Suppressor macrophage treated with lipopolysaccharide for 4 hours (primary cell): ENCODE data around the gene GNB1.
"Not testable (repeated sequence)": the region's sequence is repeated elsewhere in the genome, so short reads cannot be mapped to it uniquely, and the experiment has no call there.

ENCODE experiments used
- DNase-seq: peaks from one replicate; pipeline ENCODE4 v3.0.0-alpha.2; 2020

GNB1 gene

GRCh38 chr1:1889090-1889750 lies 1.7 kb downstream of the GNB1 start:
- DNase-seq = peak; percentile 24

DNA sequence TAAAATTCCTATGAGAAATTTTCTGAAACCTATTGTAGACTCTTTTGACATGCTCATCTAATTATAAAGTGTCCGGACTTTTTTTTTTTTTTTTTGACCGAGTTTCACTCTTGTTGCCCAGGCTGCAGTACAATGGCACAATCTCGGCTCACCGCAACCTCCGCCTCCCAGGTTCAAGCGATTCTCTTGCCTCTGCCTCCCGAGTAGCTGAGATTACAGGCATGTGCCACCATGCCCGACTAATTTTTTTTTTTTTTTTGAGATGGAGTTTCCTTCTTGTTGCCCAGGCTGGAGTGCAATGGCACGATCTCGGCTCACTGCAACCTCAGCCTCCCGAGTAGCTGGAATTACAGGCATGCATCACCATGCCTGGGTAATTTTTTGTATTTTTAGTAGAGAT lies 7.0 kb downstream of the GNB1 start:
- DNase-seq = not testable (repeated sequence)

DNA sequence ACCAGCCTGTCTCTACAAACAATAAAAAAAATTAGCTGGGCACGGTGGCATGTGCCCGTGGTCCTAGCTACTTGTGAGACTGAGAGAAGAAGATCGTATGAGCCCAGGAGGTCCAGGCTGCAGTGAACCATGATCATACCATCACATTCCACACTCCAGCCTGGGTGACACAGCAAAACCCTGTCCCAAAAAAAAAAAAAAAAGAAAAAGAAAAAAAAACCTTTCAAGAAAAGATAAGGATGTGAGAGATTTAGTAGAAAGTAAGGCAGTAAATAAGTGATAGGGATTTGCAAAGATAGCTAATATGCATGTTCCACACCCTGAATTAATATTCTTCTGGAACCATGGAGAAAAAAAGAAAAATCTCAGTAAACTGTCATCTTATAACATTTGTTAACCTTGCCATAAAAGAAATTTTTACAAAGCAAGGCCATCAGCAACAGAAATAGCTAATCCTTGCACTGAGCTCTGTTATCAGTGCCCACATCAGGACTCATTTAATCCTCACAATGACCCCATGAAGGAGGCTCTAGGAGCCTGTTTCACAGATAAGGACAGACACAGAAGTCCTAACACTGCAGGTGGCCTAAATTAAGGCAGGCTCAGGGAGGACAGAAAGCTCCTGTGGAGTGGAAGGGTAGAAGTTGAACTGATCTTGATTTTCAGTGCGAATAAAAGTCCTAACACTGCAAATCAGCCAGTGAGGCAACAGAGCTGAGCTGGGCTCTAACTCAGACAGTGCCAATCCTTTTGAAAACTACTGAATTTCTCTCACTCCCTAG lies 7.6 kb downstream of the GNB1 start:
- DNase-seq = no peak

DNA sequence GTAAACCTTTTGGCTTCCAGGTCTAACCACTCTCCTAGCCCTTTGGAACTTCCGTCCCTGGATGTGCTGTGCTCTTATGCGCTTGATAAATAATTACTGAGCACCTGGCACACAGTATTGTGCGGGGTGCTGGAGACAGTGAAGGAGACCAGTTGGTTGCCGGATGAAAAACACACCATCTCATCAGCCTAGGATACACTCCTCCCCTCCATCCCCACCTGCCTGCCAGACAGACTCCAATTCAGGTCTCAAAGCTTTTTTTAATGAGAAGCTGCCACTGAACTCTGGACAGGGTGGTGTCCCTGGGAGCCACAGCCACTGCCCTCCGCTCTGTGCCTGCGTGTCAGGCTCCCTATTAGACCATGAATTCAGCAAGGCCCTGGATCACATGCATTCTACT lies 9.2 kb downstream of the GNB1 start:
- no peak for DNase-seq

DNA sequence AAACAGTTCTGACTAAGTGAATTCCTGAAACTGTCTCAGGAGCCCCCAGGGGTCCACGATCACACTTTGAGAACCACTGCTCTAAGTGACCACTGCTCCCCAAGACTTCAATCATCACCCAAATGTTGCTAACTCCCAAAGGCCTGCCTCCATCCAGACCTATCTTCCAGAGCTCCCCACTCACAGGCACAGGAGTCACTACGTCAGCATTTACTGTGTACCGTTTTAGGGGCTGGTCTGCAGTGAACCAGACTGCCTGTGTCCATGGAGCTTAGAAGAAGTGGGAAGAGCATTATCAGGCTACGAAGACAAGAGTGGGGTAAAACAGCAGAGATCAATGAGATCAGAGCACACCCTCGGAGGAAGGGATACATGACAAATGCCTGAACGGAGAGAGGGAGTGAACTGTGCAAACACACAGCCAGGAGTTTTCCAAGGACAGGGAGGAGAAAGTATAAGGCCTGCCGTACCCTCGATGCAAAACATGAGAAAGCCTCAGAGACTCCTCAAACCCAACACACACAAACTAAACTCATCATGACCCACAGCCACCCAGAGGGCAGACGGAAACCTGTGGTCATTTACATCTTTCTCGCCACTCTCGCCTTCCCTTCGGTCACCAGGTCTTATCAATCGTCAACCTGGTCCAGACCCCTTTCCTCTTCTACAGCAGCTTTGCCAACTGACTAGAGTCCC lies 10.1 kb downstream of the GNB1 start:
- DNase-seq = no peak

DNA sequence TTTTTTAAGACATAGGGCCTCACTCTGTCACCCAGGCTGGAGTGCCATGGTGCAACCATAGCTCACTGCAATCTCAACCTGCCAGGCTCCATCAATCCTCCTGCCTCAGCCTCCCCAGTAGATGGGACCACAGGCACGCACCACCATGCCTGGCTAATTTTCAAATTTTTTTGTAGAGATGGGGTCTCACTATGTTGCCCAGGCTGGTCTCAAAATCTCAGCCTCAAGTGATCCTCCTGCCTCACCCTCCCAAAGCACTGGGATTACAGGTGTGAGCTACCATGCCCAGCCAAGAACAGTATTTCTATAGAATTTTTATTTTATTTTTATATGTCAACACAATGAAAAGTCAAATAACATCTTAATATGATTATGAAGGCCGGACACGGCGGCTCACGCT lies 10.9 kb downstream of the GNB1 start:
- DNase-seq = no peak

- no peak for DNase-seq
Observed at GRCh38 chr1:1877865-1878436, 12.9 kb downstream of the GNB1 start.

- no peak for DNase-seq
Observed at GRCh38 chr1:1876335-1876930, 14.5 kb downstream of the GNB1 start.

DNA sequence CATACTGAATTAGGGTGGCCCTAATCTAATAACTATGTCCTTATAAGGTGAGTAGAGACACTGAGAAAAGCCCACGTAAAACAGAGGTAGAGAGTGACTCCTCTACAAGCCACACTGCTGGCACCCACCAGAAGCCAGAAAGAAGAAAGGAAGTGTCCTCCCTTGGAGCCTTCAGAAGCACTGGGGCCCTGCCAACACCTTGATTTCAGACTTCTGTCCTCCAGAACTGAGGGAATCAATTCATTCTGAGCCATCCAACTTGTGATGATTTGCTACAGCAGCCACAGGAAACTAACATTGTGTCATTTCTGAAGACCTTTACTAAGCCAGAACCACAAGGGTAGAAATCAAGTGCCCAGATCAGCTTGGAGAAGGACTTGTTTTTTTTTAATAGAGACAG lies 15.0 kb downstream of the GNB1 start:
- no peak for DNase-seq

DNA sequence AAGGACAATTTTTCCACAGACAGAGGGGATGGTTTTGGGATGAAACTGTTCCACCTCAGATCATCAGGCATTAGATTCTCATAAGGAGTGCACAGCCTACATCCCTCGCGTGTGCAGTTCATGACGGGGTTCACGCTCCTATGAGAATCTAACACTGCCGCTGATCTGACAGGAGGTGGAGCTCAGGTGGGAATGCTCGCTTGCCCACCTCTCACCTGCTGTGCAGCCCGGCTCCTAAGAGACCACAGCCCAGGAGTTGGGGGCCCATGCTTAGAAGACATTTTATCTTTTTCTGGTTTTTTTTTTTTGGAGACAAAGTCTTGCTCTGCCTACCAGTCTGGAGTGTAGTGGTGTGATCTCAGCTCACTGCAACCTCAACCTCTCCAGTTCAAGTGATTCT lies 16.0 kb downstream of the GNB1 start:
- no peak for DNase-seq

DNA sequence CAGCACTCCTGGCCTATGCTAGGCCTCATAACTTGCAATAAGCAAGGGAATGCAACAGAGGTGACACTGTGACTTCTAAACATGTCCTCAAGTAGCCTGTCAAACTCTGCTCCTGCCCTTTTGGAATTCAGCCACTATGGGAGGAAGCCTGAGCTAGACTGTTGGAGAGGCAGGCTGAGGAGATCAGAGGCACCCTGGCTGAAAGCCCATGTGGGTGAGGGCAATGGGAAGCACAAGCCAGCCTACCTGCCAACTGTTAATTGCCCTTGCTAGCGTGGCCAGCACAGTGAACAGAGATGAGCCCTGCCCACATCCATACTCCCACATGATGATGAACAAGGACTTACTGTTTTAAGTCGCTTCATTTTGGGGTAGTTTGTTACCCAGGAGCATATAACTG lies 17.7 kb downstream of the GNB1 start:
- DNase-seq = no peak

DNA sequence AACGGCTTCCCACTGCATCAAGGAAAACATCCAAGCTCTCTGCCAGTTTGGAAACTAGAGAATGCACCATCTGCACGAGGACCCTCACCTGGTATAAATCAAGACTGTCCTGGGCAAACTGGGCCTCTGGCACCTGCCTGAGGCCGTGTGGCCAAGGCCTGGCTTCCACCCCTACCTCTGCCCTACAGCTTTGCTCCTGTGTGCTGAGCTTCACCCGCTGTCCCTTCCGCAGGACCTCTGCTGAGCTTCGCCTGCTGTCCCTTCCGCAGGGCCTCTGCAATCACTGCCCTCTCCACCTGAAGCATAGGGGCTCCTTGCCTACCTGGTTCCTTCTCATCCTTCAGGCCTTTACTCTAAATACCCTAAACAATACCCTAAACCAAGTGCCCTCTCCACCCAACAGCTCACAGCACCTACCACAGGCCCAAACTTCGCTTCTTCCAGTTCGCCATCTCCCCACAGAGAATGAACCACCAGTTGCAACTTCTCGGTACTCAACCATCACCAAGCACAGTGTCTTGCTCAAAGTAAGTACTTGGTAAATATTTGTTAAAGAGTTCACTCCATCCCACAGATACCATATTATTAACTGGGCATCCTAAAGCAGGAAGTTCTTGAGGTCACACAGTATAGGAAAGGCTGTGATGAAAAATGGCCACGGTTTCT lies 18.4 kb downstream of the GNB1 start:
- DNase-seq = no peak

DNA sequence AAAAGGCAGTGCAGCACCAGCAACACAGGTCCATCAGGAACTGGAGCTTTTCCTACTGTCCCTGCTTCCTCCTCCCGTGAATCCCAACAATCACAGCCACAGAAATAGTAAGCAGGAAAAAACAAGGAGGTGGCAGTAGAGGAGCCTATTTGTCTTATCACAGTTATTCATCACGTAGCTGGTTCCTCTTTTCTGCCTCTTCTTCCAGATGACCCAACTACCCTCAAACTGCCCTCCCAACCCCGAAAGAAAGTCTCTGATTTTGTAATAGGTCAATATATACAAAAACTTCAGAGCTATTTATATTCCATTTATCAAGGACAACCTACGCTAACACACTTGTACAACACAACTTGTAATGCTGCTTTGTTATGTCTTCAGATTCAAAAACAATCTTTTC lies 21.4 kb downstream of the GNB1 start:
- DNase-seq = peak; percentile 86

- DNase-seq = no peak
Observed at GRCh38 chr1:1867164-1867563, 23.7 kb downstream of the GNB1 start.

DNA sequence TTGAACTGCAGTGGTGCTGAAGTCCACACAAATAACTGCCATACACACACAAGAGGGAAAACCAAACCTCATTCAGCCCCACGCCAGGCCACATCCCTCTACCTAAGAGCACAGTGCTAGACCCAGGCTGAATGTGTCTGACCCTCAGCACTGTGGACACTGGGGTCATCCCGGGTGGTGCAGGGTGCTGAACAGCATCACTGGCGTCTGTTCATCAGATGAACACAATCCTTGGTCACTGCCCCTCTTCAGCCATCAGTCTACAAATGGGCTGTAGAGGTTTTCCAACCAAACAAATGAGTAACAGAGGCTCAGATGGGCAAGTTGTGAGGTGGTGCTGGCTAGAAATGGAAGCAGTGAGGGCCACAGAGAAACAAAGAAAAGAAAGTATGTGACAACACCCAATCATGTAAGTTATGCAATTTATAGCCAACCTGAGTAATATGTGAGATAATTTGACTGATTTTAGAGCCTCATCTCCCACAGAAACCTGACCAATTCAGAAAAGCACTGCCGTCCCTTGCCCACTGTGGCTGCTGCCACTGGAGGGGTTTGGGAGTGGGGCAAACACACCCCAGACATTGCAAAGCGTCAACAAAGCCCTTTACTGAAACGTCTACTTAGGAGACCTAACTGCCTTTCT lies 27.9 kb downstream of the GNB1 start:
- peak; percentile 9 for DNase-seq

DNA sequence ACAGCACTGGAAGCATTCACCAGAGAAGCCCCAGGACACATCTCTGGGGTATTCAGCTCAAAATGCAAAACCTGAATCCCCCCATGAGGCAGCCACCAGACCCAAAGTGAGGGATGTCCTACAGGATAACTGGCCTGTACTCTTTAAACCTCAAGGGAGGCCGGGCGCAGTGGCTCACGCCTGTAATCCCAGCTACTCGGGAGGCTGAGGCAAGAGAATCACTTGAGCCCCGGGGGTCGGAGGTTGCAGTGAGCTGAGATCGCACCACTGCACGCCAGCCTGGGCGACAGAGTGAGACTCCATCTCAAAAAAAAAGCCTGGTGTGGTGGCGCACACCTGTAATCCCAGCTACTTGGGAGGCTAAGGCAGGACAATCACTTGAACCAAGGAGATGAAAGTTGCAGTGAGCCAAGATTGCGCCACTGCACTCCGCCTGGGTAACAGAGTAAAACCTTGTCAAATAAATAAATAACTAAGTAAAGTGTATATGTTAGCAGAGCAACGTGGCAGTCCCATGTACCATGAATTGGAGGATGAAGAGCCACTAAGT lies 29.1 kb downstream of the GNB1 start:
- DNase-seq = not testable (repeated sequence)

GRCh38 chr1:1861339-1861730 lies 29.6 kb downstream of the GNB1 start:
- DNase-seq = no peak

DNA sequence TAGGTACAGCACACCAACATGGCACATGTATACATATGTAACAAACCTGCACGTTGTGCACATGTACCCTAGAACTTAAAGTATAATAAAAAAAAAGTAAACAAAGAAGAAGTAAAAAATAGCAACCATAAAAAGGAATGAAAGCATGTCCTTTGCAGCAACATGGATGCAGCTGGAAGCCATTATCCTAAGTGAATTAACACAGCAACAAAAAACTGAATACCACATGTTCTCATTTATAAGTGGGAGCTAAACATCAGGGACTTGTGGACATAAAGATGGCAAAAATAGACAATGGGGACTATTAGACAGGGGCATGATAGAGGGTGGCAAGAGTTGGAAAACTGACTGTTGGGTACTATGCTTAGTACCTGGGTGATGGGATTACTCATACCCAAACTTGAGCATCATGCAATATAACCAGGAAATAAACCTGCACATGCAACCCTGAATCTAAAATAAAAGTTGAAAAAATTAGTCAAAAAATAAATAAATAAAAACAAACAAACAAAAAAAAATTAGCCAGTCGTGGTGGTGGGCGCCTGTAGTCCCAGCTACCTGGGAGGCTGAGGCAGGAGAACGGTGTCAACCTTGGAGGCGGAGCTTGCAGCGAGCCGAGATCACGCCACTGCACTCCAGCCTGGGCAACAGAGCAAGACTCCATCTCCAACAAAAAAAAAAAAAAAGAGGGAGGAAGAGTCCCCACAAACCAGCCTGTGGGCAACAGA lies 30.8 kb downstream of the GNB1 start:
- not testable (repeated sequence) for DNase-seq

- peak; percentile 69 for DNase-seq
Observed at GRCh38 chr1:1858382-1859086, 32.4 kb downstream of the GNB1 start.

- peak; percentile 57 for DNase-seq
Observed at GRCh38 chr1:1857096-1857703, 33.7 kb downstream of the GNB1 start.
